Measurements from ENCODE around the gene NKX3-2. TPM values are rescaled to one million over a fixed set of nuclear protein-coding genes. Genes with fewer than 3 reads are reported as not detected.

NKX3-2 gene
- total and polyA plus RNA-seq, 5 donors from 2014 or later: not detected

- peaks cover 34% of the 10 kb centered on the region for H3K27me3 ChIP-seq (ENCODE audit: control insufficient read depth, insufficient read depth, low read length)
- peaks cover 0 to 17% (median 0%) of the 10 kb centered on the region in 7 donors for H3K9me3 Mint-ChIP-seq
- H3K36me3 Mint-ChIP-seq: no peaks in the 10 kb centered on the region
- H3K4me1 ChIP-seq (ENCODE audit: control insufficient read depth, insufficient read depth, low read length, poor library complexity, severe bottlenecking): peaks cover 80% of the 10 kb centered on the region
- peaks cover 80% of the 10 kb centered on the region for H3K27me3 Mint-ChIP-seq
- ATAC-seq (ENCODE audit: low read depth in 2 of 2) (no peak), DNase-seq (peak in 1 of 3 donors; percentile 54)
- peak overlapping the region; percentile 37 for H3K4me3 ChIP-seq (ENCODE audit: low read depth, low read length)
- peak overlapping the region; percentile 78 to 83 (median 82) for H3K4me3 Mint-ChIP-seq
- no peaks in the 10 kb centered on the region for H3K36me3 ChIP-seq (ENCODE audit: control insufficient read depth, insufficient read depth, low read length)
- no peak overlapping the region for H3K27ac ChIP-seq (ENCODE audit: insufficient read depth, low read length, poor library complexity, severe bottlenecking)
- peaks cover 15 to 65% (median 31%) of the 10 kb centered on the region in 4 donors for H3K4me1 Mint-ChIP-seq
- H3K9me3 ChIP-seq (ENCODE audit: control insufficient read depth in 2 of 2, low read length in 2 of 2): peaks cover 0 to 8% of the 10 kb centered on the region in 2 experiments
- no peak overlapping the region for H3K27ac Mint-ChIP-seq
Observed at GRCh38 chr4:13544606-13545393, 492 bp upstream of the NKX3-2 start.

DNA sequence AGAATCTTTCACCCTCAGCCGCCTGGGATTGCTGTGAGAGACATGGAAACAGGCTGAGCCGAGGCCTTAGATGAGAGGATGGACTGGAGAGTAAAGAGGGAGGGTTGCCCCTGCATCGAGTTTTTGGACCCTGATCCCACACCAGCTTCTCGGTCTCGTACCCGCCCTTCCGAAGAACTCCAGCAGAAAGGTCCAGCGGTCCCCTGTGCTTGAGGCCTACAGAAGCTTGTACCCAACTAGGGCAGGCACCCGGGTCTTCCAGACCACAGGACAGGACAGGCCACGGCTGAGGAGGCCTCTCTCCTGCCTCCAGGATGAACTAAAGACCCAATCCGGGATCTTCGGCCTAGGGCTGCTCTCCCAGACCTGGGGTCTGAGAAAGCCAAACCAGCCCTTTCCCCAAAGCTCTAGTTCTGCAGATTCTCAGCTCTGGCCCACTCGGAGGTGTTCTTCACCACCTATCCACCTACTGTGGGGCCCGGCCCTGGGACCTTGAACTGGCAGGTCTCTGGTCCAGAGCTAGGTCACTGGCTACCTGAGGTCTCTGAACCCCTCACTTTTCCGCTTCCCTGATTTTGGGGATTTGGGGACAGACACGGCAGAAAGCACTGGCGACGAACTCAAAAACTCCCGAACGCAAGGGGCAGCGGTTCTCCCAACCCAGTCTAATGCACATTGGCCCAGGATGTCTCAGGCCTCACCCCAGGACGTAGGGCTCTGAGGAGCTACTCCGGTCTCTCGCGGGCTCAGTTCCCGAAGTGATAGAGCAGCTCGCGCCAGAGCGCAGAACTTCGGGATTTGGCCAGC lies 1.1 kb downstream of the NKX3-2 start:
- no peak overlapping the region for H3K27ac Mint-ChIP-seq
- Histone ChIP-seq H3K27me3 (ENCODE audit: control insufficient read depth, insufficient read depth, low read length) (peaks cover 37% of the 10 kb centered on the region), H3K36me3 (ENCODE audit: control insufficient read depth, insufficient read depth, low read length) (no peaks in the 10 kb centered on the region), H3K9me3 (ENCODE audit: control insufficient read depth in 2 of 2, low read length in 2 of 2) (peaks cover 0 to 16% of the 10 kb centered on the region in 2 experiments), H3K4me3 (ENCODE audit: low read depth, low read length) (no peak overlapping the region), H3K4me1 (ENCODE audit: control insufficient read depth, insufficient read depth, low read length, poor library complexity, severe bottlenecking) (peaks cover 74% of the 10 kb centered on the region), H3K27ac (ENCODE audit: insufficient read depth, low read length, poor library complexity, severe bottlenecking) (no peak overlapping the region)
- ATAC-seq (ENCODE audit: low read depth in 2 of 2): no peak
- H3K9me3 Mint-ChIP-seq: peaks cover 0 to 17% (median 0%) of the 10 kb centered on the region in 7 donors
- DNase-seq: no peak
- H3K27me3 Mint-ChIP-seq: peaks cover 81% of the 10 kb centered on the region
- H3K4me1 Mint-ChIP-seq: peaks cover 7 to 68% (median 26%) of the 10 kb centered on the region in 4 donors
- peak overlapping the region; percentile 58 to 83 (median 70) for H3K4me3 Mint-ChIP-seq
- H3K36me3 Mint-ChIP-seq: no peaks in the 10 kb centered on the region

GRCh38 chr4:13542577-13543031 lies 1.7 kb downstream of the NKX3-2 start:
- peaks cover 0 to 16% of the 10 kb centered on the region in 2 experiments for H3K9me3 ChIP-seq (ENCODE audit: control insufficient read depth in 2 of 2, low read length in 2 of 2)
- ATAC-seq (ENCODE audit: low read depth in 2 of 2) (no peak), DNase-seq (no peak)
- Mint-ChIP-seq H3K9me3 (peaks cover 0 to 17% (median 0%) of the 10 kb centered on the region in 7 donors), H3K4me3 (peak overlapping the region; percentile 21 to 83 (median 70)), H3K27ac (no peak overlapping the region), H3K27me3 (peaks cover 86% of the 10 kb centered on the region), H3K36me3 (no peaks in the 10 kb centered on the region), H3K4me1 (peaks cover 7 to 72% (median 29%) of the 10 kb centered on the region in 4 donors)
- H3K36me3 ChIP-seq (ENCODE audit: control insufficient read depth, insufficient read depth, low read length): no peaks in the 10 kb centered on the region
- H3K27me3 ChIP-seq (ENCODE audit: control insufficient read depth, insufficient read depth, low read length): peaks cover 41% of the 10 kb centered on the region
- H3K4me1 ChIP-seq (ENCODE audit: control insufficient read depth, insufficient read depth, low read length, poor library complexity, severe bottlenecking): peaks cover 68% of the 10 kb centered on the region
- H3K27ac ChIP-seq (ENCODE audit: insufficient read depth, low read length, poor library complexity, severe bottlenecking): no peak overlapping the region
- no peak overlapping the region for H3K4me3 ChIP-seq (ENCODE audit: low read depth, low read length)

GRCh38 chr4:13541720-13542576 lies 2.4 kb downstream of the NKX3-2 start:
- Mint-ChIP-seq H3K4me1 (peaks cover 7 to 72% (median 31%) of the 10 kb centered on the region in 4 donors), H3K27ac (no peak overlapping the region), H3K36me3 (peaks cover under 1% of the 10 kb centered on the region), H3K4me3 (peak overlapping the region in 3 of 4 donors; percentile 54 to 83 (median 75)), H3K27me3 (peaks cover 86% of the 10 kb centered on the region), H3K9me3 (peaks cover 0 to 22% (median 1%) of the 10 kb centered on the region in 7 donors)
- DNase-seq (peak in 1 of 3 donors; percentile 51), ATAC-seq (ENCODE audit: low read depth in 2 of 2) (peak in 1 of 2 donors; percentile 15)
- H3K4me1 ChIP-seq (ENCODE audit: control insufficient read depth, insufficient read depth, low read length, poor library complexity, severe bottlenecking): peaks cover 61% of the 10 kb centered on the region
- no peaks in the 10 kb centered on the region for H3K36me3 ChIP-seq (ENCODE audit: control insufficient read depth, insufficient read depth, low read length)
- H3K27ac ChIP-seq (ENCODE audit: insufficient read depth, low read length, poor library complexity, severe bottlenecking): no peak overlapping the region
- H3K9me3 ChIP-seq (ENCODE audit: control insufficient read depth in 2 of 2, low read length in 2 of 2): peaks cover under 1 to 21% of the 10 kb centered on the region in 2 experiments
- peaks cover 48% of the 10 kb centered on the region for H3K27me3 ChIP-seq (ENCODE audit: control insufficient read depth, insufficient read depth, low read length)
- no peak overlapping the region for H3K4me3 ChIP-seq (ENCODE audit: low read depth, low read length)

GRCh38 chr4:13541176-13541604 lies 3.1 kb downstream of the NKX3-2 start:
- Mint-ChIP-seq H3K36me3 (peaks cover 6% of the 10 kb centered on the region), H3K4me3 (peak overlapping the region; percentile 54 to 91 (median 71)), H3K4me1 (peaks cover 6 to 65% (median 28%) of the 10 kb centered on the region in 4 donors), H3K27me3 (peaks cover 86% of the 10 kb centered on the region), H3K9me3 (peaks cover 0 to 25% (median 7%) of the 10 kb centered on the region in 7 donors), H3K27ac (no peak overlapping the region)
- no peaks in the 10 kb centered on the region for H3K36me3 ChIP-seq (ENCODE audit: control insufficient read depth, insufficient read depth, low read length)
- ATAC-seq (ENCODE audit: low read depth in 2 of 2) (no peak), DNase-seq (no peak)
- no peak overlapping the region for H3K27ac ChIP-seq (ENCODE audit: insufficient read depth, low read length, poor library complexity, severe bottlenecking)
- peaks cover 3 to 22% of the 10 kb centered on the region in 2 experiments for H3K9me3 ChIP-seq (ENCODE audit: control insufficient read depth in 2 of 2, low read length in 2 of 2)
- peaks cover 54% of the 10 kb centered on the region for H3K4me1 ChIP-seq (ENCODE audit: control insufficient read depth, insufficient read depth, low read length, poor library complexity, severe bottlenecking)
- H3K27me3 ChIP-seq (ENCODE audit: control insufficient read depth, insufficient read depth, low read length): peaks cover 49% of the 10 kb centered on the region
- no peak overlapping the region for H3K4me3 ChIP-seq (ENCODE audit: low read depth, low read length)

GRCh38 chr4:13540446-13541175 lies 3.7 kb downstream of the NKX3-2 start:
- Mint-ChIP-seq H3K27ac (no peak overlapping the region), H3K4me3 (peak overlapping the region; percentile 26 to 91 (median 71)), H3K9me3 (peaks cover 0 to 22% (median 7%) of the 10 kb centered on the region in 7 donors), H3K4me1 (peaks cover 4 to 62% (median 29%) of the 10 kb centered on the region in 4 donors), H3K36me3 (peaks cover 6% of the 10 kb centered on the region), H3K27me3 (peaks cover 87% of the 10 kb centered on the region)
- peaks cover 3 to 20% of the 10 kb centered on the region in 2 experiments for H3K9me3 ChIP-seq (ENCODE audit: control insufficient read depth in 2 of 2, low read length in 2 of 2)
- peaks cover 53% of the 10 kb centered on the region for H3K4me1 ChIP-seq (ENCODE audit: control insufficient read depth, insufficient read depth, low read length, poor library complexity, severe bottlenecking)
- no peak overlapping the region for H3K27ac ChIP-seq (ENCODE audit: insufficient read depth, low read length, poor library complexity, severe bottlenecking)
- no peaks in the 10 kb centered on the region for H3K36me3 ChIP-seq (ENCODE audit: control insufficient read depth, insufficient read depth, low read length)
- peaks cover 47% of the 10 kb centered on the region for H3K27me3 ChIP-seq (ENCODE audit: control insufficient read depth, insufficient read depth, low read length)
- ATAC-seq (ENCODE audit: low read depth in 2 of 2) (no peak), DNase-seq (no peak)
- H3K4me3 ChIP-seq (ENCODE audit: low read depth, low read length): no peak overlapping the region
